Sigmoid colon (tissue), 7 donors: ENCODE data around the gene SEC14L5. TPM values are rescaled to one million over a fixed set of nuclear protein-coding genes. Genes with fewer than 3 reads are reported as not detected.

ENCODE experiments used
- DNase-seq: peaks from one replicate; pipeline ENCODE4 v3.0.0-alpha.2; 2019
- H3K27ac ChIP-seq, 4 donors: fragments of 200-600 bp; sonication (generic); one replicate each; pipeline ENCODE4 v1.5.1; 2016 to 2019; ENCODE audit warnings: mild to moderate bottlenecking in 1 of 4
- H3K27me3 ChIP-seq, 3 donors: fragments of 200-600 bp; sonication (generic); one replicate each; pipeline ENCODE4 v1.5.1; 2019; ENCODE audit warnings: mild to moderate bottlenecking in 1 of 3
- H3K36me3 ChIP-seq, 4 donors: fragments of 200-600 bp; sonication (generic); one replicate each; pipeline ENCODE4 v1.5.1; 2016 to 2019
- H3K4me1 ChIP-seq, 4 donors: fragments of 200-600 bp; sonication (generic); one replicate each; pipeline ENCODE4 v1.5.1; 2017 to 2019
- H3K4me3 ChIP-seq, 4 donors: fragments of 200-600 bp; sonication (generic); one replicate each; pipeline ENCODE4 v1.5.1; 2017 to 2019; ENCODE audit warnings: mild to moderate bottlenecking in 2 of 4, moderate library complexity in 1 of 4
- H3K9me3 ChIP-seq, 4 donors: fragments of 200-600 bp in 3 of 4; sonication (generic) in 3 of 4; one replicate each; pipeline versions ENCODE4 v1.5.1 to v1.6.1; 2013 to 2019
- EP300 ChIP-seq, 4 donors: sonication (generic); formaldehyde crosslinking; IDR thresholded peaks; one replicate each; pipeline ENCODE4 v1.6.1; 2017; ENCODE audit warnings: antibody characterized with exemption in 4 of 4
- POLR2A ChIP-seq, 2 donors: fragments of 450-650 bp; IDR thresholded peaks; one replicate each; pipeline ENCODE4 v1.6.1; 2016; ENCODE audit warnings: antibody characterized with exemption in 2 of 2, mild to moderate bottlenecking in 2 of 2, moderate library complexity in 2 of 2
- POLR2AphosphoS5 ChIP-seq, 4 donors: sonication (generic); formaldehyde crosslinking; IDR thresholded peaks; one replicate each; pipeline ENCODE4 v1.6.1; 2017; ENCODE audit warnings: antibody characterized with exemption in 4 of 4
- WGBS, 2 donors: extraction: QIAGEN DNeasy Blood & Tissue Kit; methylation state at CpG; one replicate each; pipeline ENCODE4 v1.1.7; 2013; 5-methylcytosine and 5-hydroxymethylcytosine counted together
- intact Hi-C: fragments of 100-400 bp; cut with DNase I; formaldehyde crosslinking; loops from one replicate; pipeline ENCODE4 v1.15.1; 2023
- polyA plus RNA-seq, 3 donors: library from polyadenylated mRNA; stranded (reverse); fragments of 200-250 nt; gene quantifications; one replicate each; pipeline ENCODE4 v1.2.3, GENCODE V29; 2013
- total RNA-seq, 4 donors: library from RNA; depleted of rRNA; stranded (reverse); fragments of >200 nt; gene quantifications; one replicate each; pipeline ENCODE4 v1.1.0, GENCODE V29; 2016
- TF ChIP-seq, protein P1 (sequence below), 4 experiments: fragments of 450-650 bp in 3 of 4; fragments of 200-600 bp in 1 of 4; IDR thresholded peaks; one replicate each; pipeline ENCODE4 v1.5.1; 2016 to 2019; ENCODE audit warnings: antibody characterized with exemption in 4 of 4, mild to moderate bottlenecking in 3 of 4, moderate library complexity in 2 of 4
- donor health status: healthy with polysubstance abuse.
- donor health status: Bipolar disorder and iron deficiency.
- donor health status: healthy.

SEC14L5 gene
- total and polyA plus RNA-seq, 7 donors, result under 0.01 to 2.5 (median 0.46) TPM

GRCh38 chr16:4968879-4969483, 10.9 kb downstream of the SEC14L5 start:
- no peaks in the 10 kb centered on the region for H3K9me3 ChIP-seq
- H3K4me1 ChIP-seq, result no peaks in the 10 kb centered on the region
- whole genome bisulfite sequencing, 2 donors, result 83 to 92% methylated on average over 13 of the region's 13 CpGs
- intact Hi-C loops, result no loop called here
- peaks cover 0 to 5% (median 0%) of the 10 kb centered on the region in 3 donors for H3K27me3 ChIP-seq
- DNase-seq, result no peak
- no peaks in the 10 kb centered on the region for H3K36me3 ChIP-seq
- no peak overlapping the region for H3K4me3 ChIP-seq
- no peak overlapping the region for H3K27ac ChIP-seq
- no peak for TF ChIP-seq EP300 (IDR thresholded peaks at IDR 0.05)
- TF ChIP-seq, protein P1, sequence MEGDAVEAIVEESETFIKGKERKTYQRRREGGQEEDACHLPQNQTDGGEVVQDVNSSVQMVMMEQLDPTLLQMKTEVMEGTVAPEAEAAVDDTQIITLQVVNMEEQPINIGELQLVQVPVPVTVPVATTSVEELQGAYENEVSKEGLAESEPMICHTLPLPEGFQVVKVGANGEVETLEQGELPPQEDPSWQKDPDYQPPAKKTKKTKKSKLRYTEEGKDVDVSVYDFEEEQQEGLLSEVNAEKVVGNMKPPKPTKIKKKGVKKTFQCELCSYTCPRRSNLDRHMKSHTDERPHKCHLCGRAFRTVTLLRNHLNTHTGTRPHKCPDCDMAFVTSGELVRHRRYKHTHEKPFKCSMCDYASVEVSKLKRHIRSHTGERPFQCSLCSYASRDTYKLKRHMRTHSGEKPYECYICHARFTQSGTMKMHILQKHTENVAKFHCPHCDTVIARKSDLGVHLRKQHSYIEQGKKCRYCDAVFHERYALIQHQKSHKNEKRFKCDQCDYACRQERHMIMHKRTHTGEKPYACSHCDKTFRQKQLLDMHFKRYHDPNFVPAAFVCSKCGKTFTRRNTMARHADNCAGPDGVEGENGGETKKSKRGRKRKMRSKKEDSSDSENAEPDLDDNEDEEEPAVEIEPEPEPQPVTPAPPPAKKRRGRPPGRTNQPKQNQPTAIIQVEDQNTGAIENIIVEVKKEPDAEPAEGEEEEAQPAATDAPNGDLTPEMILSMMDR (IDR thresholded peaks at IDR 0.05), result no peak
- no peak for TF ChIP-seq POLR2AphosphoS5 (IDR thresholded peaks at IDR 0.05)
- no peak for TF ChIP-seq POLR2A (IDR thresholded peaks at IDR 0.05)

GRCh38 chr16:4970010-4970409, 11.9 kb downstream of the SEC14L5 start:
- Histone ChIP-seq H3K4me1 (no peaks in the 10 kb centered on the region), H3K27me3 (peaks cover 0 to 5% (median 0%) of the 10 kb centered on the region in 3 donors), H3K36me3 (no peaks in the 10 kb centered on the region), H3K27ac (no peak overlapping the region), H3K4me3 (no peak overlapping the region), H3K9me3 (no peaks in the 10 kb centered on the region)
- intact Hi-C loops, result no loop called here
- 56 to 73% methylated on average over 3 of the region's 3 CpGs for whole genome bisulfite sequencing, 2 donors
- TF ChIP-seq POLR2A (IDR thresholded peaks at IDR 0.05) (no peak), EP300 (IDR thresholded peaks at IDR 0.05) (no peak), POLR2AphosphoS5 (IDR thresholded peaks at IDR 0.05) (no peak)
- TF ChIP-seq, protein P1 (IDR thresholded peaks at IDR 0.05), result no peak
- DNase-seq, result no peak

- no peak overlapping the region for H3K27ac ChIP-seq
- H3K27me3 ChIP-seq, result peaks cover 0 to 5% (median 0%) of the 10 kb centered on the region in 3 donors
- DNase-seq, result no peak
- TF ChIP-seq, protein P1 (IDR thresholded peaks at IDR 0.05), result no peak
- TF ChIP-seq POLR2AphosphoS5 (IDR thresholded peaks at IDR 0.05) (no peak), POLR2A (IDR thresholded peaks at IDR 0.05) (no peak), EP300 (IDR thresholded peaks at IDR 0.05) (no peak)
- H3K9me3 ChIP-seq, result no peaks in the 10 kb centered on the region
- H3K4me3 ChIP-seq, result no peak overlapping the region
- no peaks in the 10 kb centered on the region for H3K36me3 ChIP-seq
- WGBS, 2 donors, result 57 to 84% methylated on average over 8 of the region's 8 CpGs
- H3K4me1 ChIP-seq, result no peaks in the 10 kb centered on the region
- intact Hi-C loops, result no loop called here
Measured at GRCh38 chr16:4972938-4973587, 14.9 kb downstream of the SEC14L5 start.

GRCh38 chr16:4976079-4976478, 17.9 kb downstream of the SEC14L5 start:
- Histone ChIP-seq H3K4me1 (no peaks in the 10 kb centered on the region), H3K27ac (no peak overlapping the region), H3K9me3 (no peaks in the 10 kb centered on the region), H3K4me3 (no peak overlapping the region), H3K27me3 (peaks cover 0 to 5% (median 0%) of the 10 kb centered on the region in 3 donors), H3K36me3 (no peaks in the 10 kb centered on the region)
- WGBS, 2 donors, result 79 to 90% methylated on average over 2 of the region's 2 CpGs
- DNase-seq, result no peak
- intact Hi-C loops, result no loop called here
- TF ChIP-seq, protein P1 (IDR thresholded peaks at IDR 0.05), result no peak
- TF ChIP-seq POLR2A (IDR thresholded peaks at IDR 0.05) (no peak), POLR2AphosphoS5 (IDR thresholded peaks at IDR 0.05) (no peak), EP300 (IDR thresholded peaks at IDR 0.05) (no peak)
